ENCODE data around the gene PIP5K1B.

DNA sequence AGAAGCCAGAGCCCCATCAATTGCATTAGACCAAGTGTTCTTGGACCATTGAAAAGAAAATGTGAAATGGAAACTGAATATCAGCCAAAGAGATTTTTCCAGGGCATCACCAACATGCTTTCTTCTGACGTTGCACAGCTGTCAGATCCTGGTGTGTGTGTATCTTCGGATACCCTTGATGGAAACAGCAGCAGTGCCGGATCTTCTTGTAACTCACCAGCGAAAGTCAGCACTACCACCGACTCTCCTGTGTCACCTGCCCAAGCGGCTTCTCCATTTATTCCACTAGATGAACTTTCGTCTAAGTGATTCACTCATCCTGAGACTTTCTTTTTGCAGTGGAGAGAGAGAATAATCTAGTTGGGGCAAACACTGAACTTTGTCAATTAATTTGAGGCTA, 75.7 kb downstream of the PIP5K1B start:
- TF ChIP-seq, protein P1, sequence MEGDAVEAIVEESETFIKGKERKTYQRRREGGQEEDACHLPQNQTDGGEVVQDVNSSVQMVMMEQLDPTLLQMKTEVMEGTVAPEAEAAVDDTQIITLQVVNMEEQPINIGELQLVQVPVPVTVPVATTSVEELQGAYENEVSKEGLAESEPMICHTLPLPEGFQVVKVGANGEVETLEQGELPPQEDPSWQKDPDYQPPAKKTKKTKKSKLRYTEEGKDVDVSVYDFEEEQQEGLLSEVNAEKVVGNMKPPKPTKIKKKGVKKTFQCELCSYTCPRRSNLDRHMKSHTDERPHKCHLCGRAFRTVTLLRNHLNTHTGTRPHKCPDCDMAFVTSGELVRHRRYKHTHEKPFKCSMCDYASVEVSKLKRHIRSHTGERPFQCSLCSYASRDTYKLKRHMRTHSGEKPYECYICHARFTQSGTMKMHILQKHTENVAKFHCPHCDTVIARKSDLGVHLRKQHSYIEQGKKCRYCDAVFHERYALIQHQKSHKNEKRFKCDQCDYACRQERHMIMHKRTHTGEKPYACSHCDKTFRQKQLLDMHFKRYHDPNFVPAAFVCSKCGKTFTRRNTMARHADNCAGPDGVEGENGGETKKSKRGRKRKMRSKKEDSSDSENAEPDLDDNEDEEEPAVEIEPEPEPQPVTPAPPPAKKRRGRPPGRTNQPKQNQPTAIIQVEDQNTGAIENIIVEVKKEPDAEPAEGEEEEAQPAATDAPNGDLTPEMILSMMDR (optimal IDR thresholded peaks at IDR 0.05 in 1 of 3, IDR thresholded peaks at IDR 0.05 in 1 of 3, conservative IDR thresholded peaks at IDR 0.05 in 1 of 3; ENCODE audit: extremely low read depth in 1 of 3, insufficient read depth in 2 of 3, low read length in 3 of 3): no peak
- TF ChIP-seq EZH2 (IDR thresholded peaks at IDR 0.05; ENCODE audit: low read length): no peak
